ENCODE measurements around the gene CREBRF. TPM values are rescaled to one million over a fixed set of nuclear protein-coding genes. Genes with fewer than 3 reads are reported as not detected.

Gene CREBRF
- total and polyA plus RNA-seq, 4 donors = 2.0 to 12.0 (median 7.7) TPM

DNA sequence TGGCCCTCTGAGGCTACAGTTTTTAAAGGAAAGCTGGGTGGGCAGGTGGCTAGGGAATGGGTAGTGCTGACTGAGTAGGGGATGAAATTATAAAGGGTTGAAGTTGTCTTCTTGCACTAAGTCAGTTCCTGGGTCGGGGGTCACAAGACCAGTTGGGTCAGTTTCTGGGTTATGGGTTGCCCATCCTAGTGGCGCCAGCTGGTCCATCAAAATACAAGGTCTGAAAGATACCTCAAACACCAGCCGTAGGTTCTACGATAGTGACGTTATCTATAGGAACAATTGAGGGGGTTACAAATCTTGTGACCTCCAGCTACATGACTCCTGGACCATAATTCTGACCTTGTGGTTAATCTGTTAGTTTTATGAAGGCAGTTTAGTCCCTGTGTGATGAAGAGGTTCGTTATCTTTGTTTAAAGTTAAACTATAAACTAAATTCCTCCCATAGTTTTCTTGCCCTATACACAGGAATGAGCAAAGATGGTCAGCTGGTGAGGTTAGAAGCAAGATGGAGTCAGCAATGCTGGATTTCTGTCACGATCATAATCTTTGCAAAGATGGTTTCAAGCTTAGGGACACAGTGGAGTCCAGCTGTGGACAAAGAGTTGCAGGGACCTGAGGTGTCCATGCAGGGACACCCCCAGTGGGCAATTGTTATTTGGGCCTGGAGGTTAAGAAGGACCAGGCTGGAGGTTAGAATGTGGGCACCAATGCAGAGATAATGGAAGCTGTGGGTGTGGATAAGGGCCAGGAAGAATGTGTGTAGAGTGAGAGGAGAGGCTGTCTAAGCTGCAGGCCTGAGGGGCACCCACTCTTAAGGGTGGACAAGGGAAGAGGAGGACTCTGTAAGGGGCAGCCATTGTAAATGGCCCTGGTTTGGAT is 14.0 kb upstream of the CREBRF start:
- H3K4me3 ChIP-seq (ENCODE audit: low read depth in 1 of 3, low read length in 3 of 3) = no peak overlapping the region
- no peak overlapping the region for H3K27ac ChIP-seq (ENCODE audit: low read depth in 1 of 2, low read length in 2 of 2)
- TF ChIP-seq, protein P1, sequence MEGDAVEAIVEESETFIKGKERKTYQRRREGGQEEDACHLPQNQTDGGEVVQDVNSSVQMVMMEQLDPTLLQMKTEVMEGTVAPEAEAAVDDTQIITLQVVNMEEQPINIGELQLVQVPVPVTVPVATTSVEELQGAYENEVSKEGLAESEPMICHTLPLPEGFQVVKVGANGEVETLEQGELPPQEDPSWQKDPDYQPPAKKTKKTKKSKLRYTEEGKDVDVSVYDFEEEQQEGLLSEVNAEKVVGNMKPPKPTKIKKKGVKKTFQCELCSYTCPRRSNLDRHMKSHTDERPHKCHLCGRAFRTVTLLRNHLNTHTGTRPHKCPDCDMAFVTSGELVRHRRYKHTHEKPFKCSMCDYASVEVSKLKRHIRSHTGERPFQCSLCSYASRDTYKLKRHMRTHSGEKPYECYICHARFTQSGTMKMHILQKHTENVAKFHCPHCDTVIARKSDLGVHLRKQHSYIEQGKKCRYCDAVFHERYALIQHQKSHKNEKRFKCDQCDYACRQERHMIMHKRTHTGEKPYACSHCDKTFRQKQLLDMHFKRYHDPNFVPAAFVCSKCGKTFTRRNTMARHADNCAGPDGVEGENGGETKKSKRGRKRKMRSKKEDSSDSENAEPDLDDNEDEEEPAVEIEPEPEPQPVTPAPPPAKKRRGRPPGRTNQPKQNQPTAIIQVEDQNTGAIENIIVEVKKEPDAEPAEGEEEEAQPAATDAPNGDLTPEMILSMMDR (IDR thresholded peaks at IDR 0.05; ENCODE audit: low read depth, low read length, missing input control) = no peak
- TF ChIP-seq, protein P2, sequence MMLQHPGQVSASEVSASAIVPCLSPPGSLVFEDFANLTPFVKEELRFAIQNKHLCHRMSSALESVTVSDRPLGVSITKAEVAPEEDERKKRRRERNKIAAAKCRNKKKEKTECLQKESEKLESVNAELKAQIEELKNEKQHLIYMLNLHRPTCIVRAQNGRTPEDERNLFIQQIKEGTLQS (IDR thresholded peaks at IDR 0.05) = no peak
- no peaks in the 10 kb centered on the region for H3K27me3 ChIP-seq (ENCODE audit: control insufficient read depth in 4 of 4, insufficient read depth in 4 of 4, low read length in 3 of 4)
- no peaks in the 10 kb centered on the region for H3K36me3 ChIP-seq (ENCODE audit: control insufficient read depth in 4 of 4, insufficient read depth in 3 of 4, low read depth in 1 of 4, low read length in 3 of 4)
- H3K9ac ChIP-seq (ENCODE audit: low read depth in 1 of 2, low read length in 2 of 2) = no peak overlapping the region
- peaks cover 0 to 2% (median 0%) of the 10 kb centered on the region in 4 donors for H3K9me3 ChIP-seq (ENCODE audit: control insufficient read depth in 4 of 4, low read length in 3 of 4)
- no peaks in the 10 kb centered on the region for H3K4me1 ChIP-seq (ENCODE audit: control insufficient read depth in 4 of 4, insufficient read depth in 4 of 4, low read length in 3 of 4)
- 60% methylated on average over 7 of the region's 7 CpGs for WGBS
- DNase-seq (ENCODE audit: low spot score) = no peak

DNA sequence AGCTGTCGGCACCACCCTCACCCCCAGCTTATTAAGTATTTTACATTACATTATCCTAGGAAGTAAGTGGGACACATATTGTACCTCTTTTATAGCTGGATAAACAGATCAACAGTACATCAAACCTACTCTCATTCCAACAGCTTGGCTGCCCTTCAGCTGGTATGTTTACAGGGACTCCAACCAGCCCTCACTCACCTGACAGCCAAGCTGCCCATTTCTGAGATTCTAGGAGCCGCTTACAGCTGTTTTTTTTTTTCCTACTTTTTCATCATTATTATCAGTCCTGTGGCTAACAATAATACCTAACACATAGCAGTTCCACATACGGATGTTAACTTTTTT is 13.4 kb upstream of the CREBRF start:
- no peak for DNase-seq (ENCODE audit: low spot score)
- Histone ChIP-seq H3K36me3 (ENCODE audit: control insufficient read depth in 4 of 4, insufficient read depth in 3 of 4, low read depth in 1 of 4, low read length in 3 of 4) (no peaks in the 10 kb centered on the region), H3K27ac (ENCODE audit: low read depth in 1 of 2, low read length in 2 of 2) (no peak overlapping the region), H3K27me3 (ENCODE audit: control insufficient read depth in 4 of 4, insufficient read depth in 4 of 4, low read length in 3 of 4) (no peaks in the 10 kb centered on the region), H3K9me3 (ENCODE audit: control insufficient read depth in 4 of 4, low read length in 3 of 4) (peaks cover 0 to 2% (median 0%) of the 10 kb centered on the region in 4 donors), H3K9ac (ENCODE audit: low read depth in 1 of 2, low read length in 2 of 2) (no peak overlapping the region), H3K4me1 (ENCODE audit: control insufficient read depth in 4 of 4, insufficient read depth in 4 of 4, low read length in 3 of 4) (no peaks in the 10 kb centered on the region), H3K4me3 (ENCODE audit: low read depth in 1 of 3, low read length in 3 of 3) (no peak overlapping the region)
- 94% methylated on average over 3 of the region's 3 CpGs for WGBS
- TF ChIP-seq HNF4G (IDR thresholded peaks at IDR 0.05) (no peak), JUND (IDR thresholded peaks at IDR 0.05) (no peak), TAF1 (conservative IDR thresholded peaks at IDR 0.05) (no peak), HNF4A (conservative IDR thresholded peaks at IDR 0.05) (no peak)
- TF ChIP-seq, protein P3, sequence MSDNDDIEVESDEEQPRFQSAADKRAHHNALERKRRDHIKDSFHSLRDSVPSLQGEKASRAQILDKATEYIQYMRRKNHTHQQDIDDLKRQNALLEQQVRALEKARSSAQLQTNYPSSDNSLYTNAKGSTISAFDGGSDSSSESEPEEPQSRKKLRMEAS (IDR thresholded peaks at IDR 0.05) = no peak
- TF ChIP-seq, protein P1 (IDR thresholded peaks at IDR 0.05; ENCODE audit: low read depth, low read length, missing input control) = no peak
- TF ChIP-seq, protein P4, sequence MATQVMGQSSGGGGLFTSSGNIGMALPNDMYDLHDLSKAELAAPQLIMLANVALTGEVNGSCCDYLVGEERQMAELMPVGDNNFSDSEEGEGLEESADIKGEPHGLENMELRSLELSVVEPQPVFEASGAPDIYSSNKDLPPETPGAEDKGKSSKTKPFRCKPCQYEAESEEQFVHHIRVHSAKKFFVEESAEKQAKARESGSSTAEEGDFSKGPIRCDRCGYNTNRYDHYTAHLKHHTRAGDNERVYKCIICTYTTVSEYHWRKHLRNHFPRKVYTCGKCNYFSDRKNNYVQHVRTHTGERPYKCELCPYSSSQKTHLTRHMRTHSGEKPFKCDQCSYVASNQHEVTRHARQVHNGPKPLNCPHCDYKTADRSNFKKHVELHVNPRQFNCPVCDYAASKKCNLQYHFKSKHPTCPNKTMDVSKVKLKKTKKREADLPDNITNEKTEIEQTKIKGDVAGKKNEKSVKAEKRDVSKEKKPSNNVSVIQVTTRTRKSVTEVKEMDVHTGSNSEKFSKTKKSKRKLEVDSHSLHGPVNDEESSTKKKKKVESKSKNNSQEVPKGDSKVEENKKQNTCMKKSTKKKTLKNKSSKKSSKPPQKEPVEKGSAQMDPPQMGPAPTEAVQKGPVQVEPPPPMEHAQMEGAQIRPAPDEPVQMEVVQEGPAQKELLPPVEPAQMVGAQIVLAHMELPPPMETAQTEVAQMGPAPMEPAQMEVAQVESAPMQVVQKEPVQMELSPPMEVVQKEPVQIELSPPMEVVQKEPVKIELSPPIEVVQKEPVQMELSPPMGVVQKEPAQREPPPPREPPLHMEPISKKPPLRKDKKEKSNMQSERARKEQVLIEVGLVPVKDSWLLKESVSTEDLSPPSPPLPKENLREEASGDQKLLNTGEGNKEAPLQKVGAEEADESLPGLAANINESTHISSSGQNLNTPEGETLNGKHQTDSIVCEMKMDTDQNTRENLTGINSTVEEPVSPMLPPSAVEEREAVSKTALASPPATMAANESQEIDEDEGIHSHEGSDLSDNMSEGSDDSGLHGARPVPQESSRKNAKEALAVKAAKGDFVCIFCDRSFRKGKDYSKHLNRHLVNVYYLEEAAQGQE (IDR thresholded peaks at IDR 0.05) = no peak
- TF ChIP-seq, protein P2 (IDR thresholded peaks at IDR 0.05) = no peak
